ENCODE results near the gene RC3H1. TPM values are rescaled to one million over a fixed set of nuclear protein-coding genes. Genes with fewer than 3 reads are reported as not detected.

Gene RC3H1
- total and polyA plus RNA-seq, 2 of the 13 experiments (the other 11 are each of a cell fraction or from before 2014, with no cell fraction given): 11.2 to 19.6 TPM

- TF ChIP-seq SNAPC4 (CRISPR knock-in tag; IDR thresholded peaks at IDR 0.05) (no peak), UBTF (CRISPR knock-in tag; IDR thresholded peaks at IDR 0.05) (peak; percentile 91), ELK4 (CRISPR knock-in tag; IDR thresholded peaks at IDR 0.05; ENCODE audit: borderline replicate concordance) (no peak), SNAPC2 (CRISPR knock-in tag; IDR thresholded peaks at IDR 0.05) (no peak), ATF2 (CRISPR knock-in tag; IDR thresholded peaks at IDR 0.05) (no peak), ZNF501 (CRISPR knock-in tag; IDR thresholded peaks at IDR 0.05) (no peak; the same call in 1 of the 2 replicates), PTBP1 (IDR thresholded peaks at IDR 0.05; ENCODE audit: low read depth, low read length, poor library complexity, severe bottlenecking) (no peak), FOXK1 (CRISPR knock-in tag; IDR thresholded peaks at IDR 0.05; ENCODE audit: borderline replicate concordance, low read depth) (0 out of 2 replicates have a peak, but pooled peaks have one; percentile 17), RXRB (CRISPR knock-in tag; IDR thresholded peaks at IDR 0.05; ENCODE audit: borderline replicate concordance) (no peak), ISX (CRISPR knock-in tag; conservative IDR thresholded peaks at IDR 0.05) (no peak), RNF219 (CRISPR knock-in tag; IDR thresholded peaks at IDR 0.05) (no peak), SNAI1 (CRISPR knock-in tag; IDR thresholded peaks at IDR 0.05; ENCODE audit: borderline replicate concordance) (no peak), ZBTB7B (CRISPR knock-in tag; IDR thresholded peaks at IDR 0.05) (no peak), KLF13 (CRISPR knock-in tag; IDR thresholded peaks at IDR 0.05) (no peak), MAFK (conservative IDR thresholded peaks at IDR 0.05 in 1 of 2, IDR thresholded peaks at IDR 0.05 in 1 of 2; ENCODE audit: low read length in 2 of 2) (no peak), ZNF253 (CRISPR knock-in tag; IDR thresholded peaks at IDR 0.05; ENCODE audit: borderline replicate concordance) (no peak), SIN3B (IDR thresholded peaks at IDR 0.05; ENCODE audit: low read length) (no peak), PHB2 (IDR thresholded peaks at IDR 0.05; ENCODE audit: partially characterized antibody) (no peak)
These were observed 522 bp downstream of the RC3H1 start (continued) for GRCh38 chr1:174021591-174022079.

Data from HepG2 (cell line).